Measurements from ENCODE around the gene SNCA. TPM values are rescaled to one million over a fixed set of nuclear protein-coding genes. Genes with fewer than 3 reads are reported as not detected.

SNCA gene
- total RNA-seq, 2 experiments from 2014 or later, result 1.6 to 2.0 TPM

DNA sequence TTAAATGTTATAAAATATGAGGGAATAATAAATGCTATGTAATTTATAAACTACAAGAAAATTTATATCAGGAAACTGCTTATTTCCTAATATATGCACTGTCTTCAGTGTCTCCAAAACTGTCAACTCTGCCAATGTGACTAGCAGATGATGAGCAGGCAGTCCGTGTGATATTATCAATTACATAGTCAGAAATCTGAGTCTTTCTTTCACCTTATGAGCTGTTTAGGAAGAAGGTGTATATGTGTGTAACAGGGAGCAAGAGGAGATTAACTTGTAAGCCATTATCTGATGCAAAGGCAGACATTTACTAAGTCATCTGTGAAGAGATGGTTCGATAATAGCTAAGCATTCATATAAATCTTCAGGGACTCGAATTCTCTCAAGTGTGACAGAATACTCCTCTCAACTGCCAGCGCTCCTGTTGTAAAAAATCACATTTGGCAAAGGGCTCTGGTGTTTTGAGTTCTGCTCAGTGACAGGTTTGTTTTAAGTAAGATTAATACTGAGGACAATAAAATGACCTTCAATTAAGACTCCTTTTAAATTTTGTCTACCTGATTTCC lies 79.7 kb downstream of the SNCA start:
- peaks cover 5% of the 10 kb centered on the region for H3K27me3 Mint-ChIP-seq
- H3K9me3 Mint-ChIP-seq (ENCODE audit: low read depth), result no peaks in the 10 kb centered on the region
- H3K4me3 Mint-ChIP-seq, result no peak overlapping the region
- H3K27ac Mint-ChIP-seq, result no peak overlapping the region
- CTCF ChIA-PET, result interaction anchor here (0.8 kb wide), 2 partner anchors 145 to 914 kb away, joined by 3 read pairs; no protein-coding TSS in a partner anchor
- no peaks in the 10 kb centered on the region for H3K36me3 Mint-ChIP-seq
- no peaks in the 10 kb centered on the region for H3K4me1 Mint-ChIP-seq
- ATAC-seq, result no peak
- no peak for DNase-seq

- H3K9me3 Mint-ChIP-seq (ENCODE audit: low read depth), result no peaks in the 10 kb centered on the region
- H3K27ac Mint-ChIP-seq, result no peak overlapping the region
- DNase-seq, result no peak
- CTCF ChIA-PET, result no interaction called here
- H3K4me1 Mint-ChIP-seq, result no peaks in the 10 kb centered on the region
- H3K36me3 Mint-ChIP-seq, result no peaks in the 10 kb centered on the region
- ATAC-seq, result no peak
- H3K27me3 Mint-ChIP-seq, result peaks cover 3% of the 10 kb centered on the region
- no peak overlapping the region for H3K4me3 Mint-ChIP-seq
Observed at GRCh38 chr4:89755220-89755619, 81.7 kb downstream of the SNCA start.

DNA sequence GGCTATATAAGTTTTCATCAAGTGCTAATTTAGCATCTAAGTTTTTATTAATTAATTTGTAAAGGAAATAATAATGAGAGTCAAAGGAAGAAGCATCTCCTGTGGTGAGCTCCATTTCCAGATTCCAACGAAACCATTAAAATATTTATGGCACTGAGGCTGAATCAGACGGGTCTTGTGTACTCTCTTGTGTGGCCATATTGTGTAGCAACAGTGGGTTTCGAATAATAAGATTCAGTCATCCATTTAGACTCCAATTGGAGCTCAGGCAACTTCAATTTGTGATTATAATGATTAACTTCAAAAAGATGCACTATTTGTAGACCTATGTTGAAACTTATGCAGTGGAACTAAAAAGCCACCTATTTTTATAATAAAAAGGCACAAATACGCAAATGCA lies 82.4 kb downstream of the SNCA start:
- H3K4me3 Mint-ChIP-seq, result no peak overlapping the region
- no peaks in the 10 kb centered on the region for H3K4me1 Mint-ChIP-seq
- no peak overlapping the region for H3K27ac Mint-ChIP-seq
- no peaks in the 10 kb centered on the region for H3K36me3 Mint-ChIP-seq
- H3K9me3 Mint-ChIP-seq (ENCODE audit: low read depth), result no peaks in the 10 kb centered on the region
- DNase-seq, result no peak
- H3K27me3 Mint-ChIP-seq, result no peaks in the 10 kb centered on the region
- CTCF ChIA-PET, result no interaction called here
- ATAC-seq, result no peak

DNA sequence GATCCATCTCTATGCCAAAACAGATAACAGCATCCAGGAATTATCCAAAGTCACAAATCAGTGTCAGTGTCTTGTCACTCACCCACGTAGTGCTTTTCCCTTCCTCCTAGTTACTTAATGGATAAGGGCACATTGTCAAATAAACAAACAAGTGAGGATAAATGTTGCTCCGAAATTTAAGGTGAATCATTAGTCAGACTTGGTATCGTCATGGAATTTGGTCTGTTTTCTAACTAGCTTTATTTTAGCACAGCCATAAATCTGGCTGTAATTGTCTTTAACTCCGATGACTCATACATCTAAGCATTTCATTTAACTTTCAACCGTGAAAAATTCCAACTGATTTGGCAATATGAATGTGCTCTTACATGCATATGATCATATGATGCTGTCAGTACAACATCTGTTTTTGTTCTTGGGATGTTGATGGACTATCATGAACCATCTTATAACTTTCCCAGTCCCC lies 83.3 kb downstream of the SNCA start:
- H3K27ac Mint-ChIP-seq, result no peak overlapping the region
- H3K4me1 Mint-ChIP-seq, result no peaks in the 10 kb centered on the region
- DNase-seq (no peak), ATAC-seq (no peak)
- no peaks in the 10 kb centered on the region for H3K36me3 Mint-ChIP-seq
- H3K27me3 Mint-ChIP-seq, result no peaks in the 10 kb centered on the region
- H3K4me3 Mint-ChIP-seq, result no peak overlapping the region
- no peaks in the 10 kb centered on the region for H3K9me3 Mint-ChIP-seq (ENCODE audit: low read depth)
- CTCF ChIA-PET, result no interaction called here

DNA sequence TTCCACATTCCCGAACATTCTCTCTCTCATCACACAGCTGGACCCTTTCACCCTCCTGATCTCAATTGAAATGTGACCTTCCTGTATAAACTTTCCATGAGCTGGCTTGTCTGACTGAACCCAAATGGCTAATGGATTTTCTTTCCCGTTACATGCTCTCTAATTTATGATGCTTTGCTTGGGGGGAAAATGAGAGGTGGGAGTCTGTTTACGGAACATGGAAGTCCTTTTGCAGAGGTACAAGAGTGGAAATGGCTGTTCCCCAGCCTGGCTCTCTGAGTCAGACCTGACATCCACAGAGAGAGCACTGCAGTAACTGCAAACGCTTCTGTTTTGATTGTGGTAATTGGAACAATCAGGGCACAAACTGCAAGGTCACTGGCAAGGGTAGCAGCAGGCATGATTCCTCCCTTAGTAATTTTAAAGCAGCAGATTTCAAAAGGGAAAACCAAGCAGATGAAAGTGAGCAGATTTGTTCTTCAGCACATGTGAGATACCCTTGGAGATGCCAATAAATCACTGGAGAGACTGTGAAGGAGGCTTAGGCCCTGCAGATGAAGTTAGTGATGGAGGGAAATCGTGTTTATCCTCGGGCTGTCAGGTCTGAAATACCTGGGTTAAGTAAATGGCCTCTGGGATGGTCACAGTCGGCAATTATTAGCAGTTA lies 83.9 kb downstream of the SNCA start:
- H3K4me3 Mint-ChIP-seq, result no peak overlapping the region
- no peaks in the 10 kb centered on the region for H3K9me3 Mint-ChIP-seq (ENCODE audit: low read depth)
- ATAC-seq (no peak), DNase-seq (no peak)
- CTCF ChIA-PET, result no interaction called here
- H3K27me3 Mint-ChIP-seq, result no peaks in the 10 kb centered on the region
- no peaks in the 10 kb centered on the region for H3K36me3 Mint-ChIP-seq
- no peaks in the 10 kb centered on the region for H3K4me1 Mint-ChIP-seq
- no peak overlapping the region for H3K27ac Mint-ChIP-seq

DNA sequence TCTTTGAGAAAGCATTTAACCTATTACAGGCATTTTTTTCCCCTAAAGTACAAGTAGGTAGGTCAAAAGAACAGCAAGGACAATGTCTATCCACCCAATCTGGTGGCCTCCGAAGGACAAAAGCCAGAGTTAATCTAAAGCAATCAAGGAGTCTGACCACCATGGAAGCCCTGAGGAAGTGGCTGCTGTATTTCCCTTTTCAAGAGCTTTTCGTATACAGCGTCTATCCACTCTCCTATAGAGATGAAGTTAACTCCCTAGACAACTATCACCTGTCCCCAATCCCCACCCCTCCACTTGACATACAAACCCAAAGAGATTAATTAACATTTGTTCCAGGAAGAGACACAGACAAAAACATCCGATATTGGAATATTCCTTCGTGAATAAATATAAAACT lies 85.5 kb downstream of the SNCA start:
- CTCF ChIA-PET, result no interaction called here
- no peak overlapping the region for H3K27ac Mint-ChIP-seq
- H3K4me3 Mint-ChIP-seq, result no peak overlapping the region
- H3K36me3 Mint-ChIP-seq, result no peaks in the 10 kb centered on the region
- no peaks in the 10 kb centered on the region for H3K27me3 Mint-ChIP-seq
- H3K4me1 Mint-ChIP-seq, result no peaks in the 10 kb centered on the region
- ATAC-seq (no peak), DNase-seq (no peak)
- H3K9me3 Mint-ChIP-seq (ENCODE audit: low read depth), result no peaks in the 10 kb centered on the region

- ATAC-seq (no peak), DNase-seq (no peak)
- Mint-ChIP-seq H3K4me3 (no peak overlapping the region), H3K9me3 (ENCODE audit: low read depth) (no peaks in the 10 kb centered on the region), H3K27ac (no peak overlapping the region), H3K27me3 (peaks cover 4% of the 10 kb centered on the region), H3K36me3 (no peaks in the 10 kb centered on the region), H3K4me1 (no peaks in the 10 kb centered on the region)
- CTCF ChIA-PET, result interaction anchor here (1.1 kb wide), 1 partner anchor 9 kb away, joined by 3 read pairs; no protein-coding TSS in a partner anchor
Observed at GRCh38 chr4:89746377-89746776, 90.6 kb downstream of the SNCA start.

DNA sequence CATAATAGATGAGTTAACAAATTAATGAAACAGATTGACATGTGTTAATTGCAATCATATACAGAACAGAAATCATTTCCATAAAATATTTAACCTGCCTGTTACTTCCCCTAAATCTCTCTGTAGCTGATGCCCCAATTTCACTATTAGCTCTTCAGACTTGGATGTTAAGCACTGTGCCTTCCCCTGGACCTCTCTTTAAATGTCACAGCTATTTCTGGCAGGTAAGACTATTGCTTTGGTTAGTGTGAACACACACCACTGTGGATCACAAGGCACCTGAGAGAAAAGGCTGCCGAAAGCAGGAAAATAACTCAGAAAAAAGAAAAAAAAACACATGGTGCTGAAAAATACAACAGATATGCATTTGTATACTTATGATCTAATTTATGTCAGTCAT lies 91.3 kb downstream of the SNCA start:
- no peaks in the 10 kb centered on the region for H3K9me3 Mint-ChIP-seq (ENCODE audit: low read depth)
- CTCF ChIA-PET, result interaction anchor here (1.1 kb wide), 1 partner anchor 8 kb away, joined by 3 read pairs; no protein-coding TSS in a partner anchor

DNA sequence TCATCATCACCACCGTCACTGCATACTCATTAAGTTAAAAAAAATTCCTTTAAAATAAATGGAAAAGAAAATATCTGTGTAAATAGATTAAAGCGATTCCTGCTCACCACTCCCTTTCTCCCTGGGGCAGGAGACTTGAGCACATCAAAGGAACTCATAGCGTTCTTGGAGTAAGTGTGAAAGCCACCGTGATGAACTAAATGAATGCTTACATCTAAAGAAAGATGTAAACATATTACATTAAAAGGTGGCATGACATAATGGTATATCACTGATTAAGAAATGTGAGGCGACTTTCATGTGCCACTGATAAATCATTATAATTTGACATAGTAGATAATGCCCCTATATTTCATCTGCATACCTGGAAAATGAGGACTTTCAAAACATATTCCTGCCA lies 92.0 kb downstream of the SNCA start:
- CTCF ChIA-PET, result no interaction called here
- no peaks in the 10 kb centered on the region for H3K36me3 Mint-ChIP-seq

More for the DNA sequence above, 91.3 kb downstream of the SNCA start:
- Mint-ChIP-seq H3K36me3 (no peaks in the 10 kb centered on the region), H3K4me3 (no peak overlapping the region), H3K27ac (no peak overlapping the region), H3K4me1 (no peaks in the 10 kb centered on the region), H3K27me3 (peaks cover 4% of the 10 kb centered on the region)
- DNase-seq (no peak), ATAC-seq (no peak)

DNA sequence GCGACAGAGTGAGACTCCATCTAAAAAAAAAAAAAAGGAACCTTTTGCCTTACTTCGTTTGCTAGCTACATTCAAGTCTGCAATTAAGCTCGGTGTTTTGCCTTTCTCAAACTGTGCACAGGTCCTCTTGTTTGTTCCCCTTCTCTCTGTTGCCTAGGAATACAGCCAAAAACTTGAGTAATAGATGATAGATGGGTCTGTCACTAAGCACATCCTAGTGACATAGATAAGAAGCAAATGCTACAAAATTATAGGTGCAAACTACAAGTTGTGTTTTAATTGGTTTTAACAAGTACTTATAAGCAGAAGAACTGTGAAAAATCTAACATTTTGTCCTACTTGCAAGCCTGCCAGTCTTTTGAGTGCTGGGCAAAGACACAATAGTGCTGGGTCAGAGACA lies 95.2 kb downstream of the SNCA start:
- H3K9me3 Mint-ChIP-seq (ENCODE audit: low read depth), result no peaks in the 10 kb centered on the region
- DNase-seq (no peak), ATAC-seq (no peak)
- H3K27me3 Mint-ChIP-seq, result peaks cover 4% of the 10 kb centered on the region
- H3K27ac Mint-ChIP-seq, result no peak overlapping the region
- H3K4me3 Mint-ChIP-seq, result no peak overlapping the region
- CTCF ChIA-PET, result no interaction called here
- H3K36me3 Mint-ChIP-seq, result no peaks in the 10 kb centered on the region
- no peaks in the 10 kb centered on the region for H3K4me1 Mint-ChIP-seq

More for the DNA sequence above, 92.0 kb downstream of the SNCA start:
- no peaks in the 10 kb centered on the region for H3K9me3 Mint-ChIP-seq (ENCODE audit: low read depth)
- no peak for DNase-seq
- no peak for ATAC-seq
- H3K4me1 Mint-ChIP-seq, result no peaks in the 10 kb centered on the region
- H3K27ac Mint-ChIP-seq, result no peak overlapping the region
- peaks cover 4% of the 10 kb centered on the region for H3K27me3 Mint-ChIP-seq
- no peak overlapping the region for H3K4me3 Mint-ChIP-seq

- H3K4me3 Mint-ChIP-seq, result no peak overlapping the region
- H3K27ac Mint-ChIP-seq, result no peak overlapping the region
- DNase-seq, result no peak
- H3K36me3 Mint-ChIP-seq, result no peaks in the 10 kb centered on the region
- no peaks in the 10 kb centered on the region for H3K4me1 Mint-ChIP-seq
- H3K9me3 Mint-ChIP-seq (ENCODE audit: low read depth), result no peaks in the 10 kb centered on the region
- CTCF ChIA-PET, result no interaction called here
- no peak for ATAC-seq
- H3K27me3 Mint-ChIP-seq, result peaks cover 7% of the 10 kb centered on the region
Observed at GRCh38 chr4:89739311-89739988, 97.5 kb downstream of the SNCA start.

- Mint-ChIP-seq H3K4me1 (no peaks in the 10 kb centered on the region), H3K36me3 (no peaks in the 10 kb centered on the region), H3K9me3 (ENCODE audit: low read depth) (no peaks in the 10 kb centered on the region), H3K27ac (no peak overlapping the region), H3K4me3 (no peak overlapping the region), H3K27me3 (peaks cover 6% of the 10 kb centered on the region)
- ATAC-seq (no peak), DNase-seq (no peak)
- CTCF ChIA-PET, result interaction anchor here (0.7 kb wide), 1 partner anchor 8 kb away, joined by 3 read pairs; no protein-coding TSS in a partner anchor
Observed at GRCh38 chr4:89737888-89738287, 99.1 kb downstream of the SNCA start.

DNA sequence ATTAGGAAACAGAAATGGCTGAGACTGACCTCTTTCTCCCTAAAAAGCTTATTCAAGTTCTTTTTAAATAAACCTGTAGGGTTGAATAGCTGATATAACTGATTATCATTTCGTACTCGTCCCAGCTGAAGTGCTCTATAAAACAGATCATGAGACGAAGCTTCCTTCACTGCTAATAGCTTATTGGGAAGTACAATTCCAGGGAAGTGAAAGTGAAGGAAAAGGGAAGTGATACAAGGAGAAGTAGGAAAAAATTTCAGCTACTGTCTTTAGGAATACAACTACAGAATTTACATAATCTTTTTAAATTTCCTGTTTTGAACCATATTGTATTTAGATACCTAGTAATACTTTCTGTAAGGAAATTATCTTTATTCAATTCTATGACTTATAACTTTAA lies 103.0 kb downstream of the SNCA start:
- CTCF ChIA-PET, result no interaction called here
- H3K4me3 Mint-ChIP-seq, result no peak overlapping the region
- H3K4me1 Mint-ChIP-seq, result no peaks in the 10 kb centered on the region
- peaks cover 6% of the 10 kb centered on the region for H3K27me3 Mint-ChIP-seq
- no peak for ATAC-seq
- H3K36me3 Mint-ChIP-seq, result no peaks in the 10 kb centered on the region
- H3K27ac Mint-ChIP-seq, result no peak overlapping the region
- DNase-seq, result no peak
- H3K9me3 Mint-ChIP-seq (ENCODE audit: low read depth), result no peaks in the 10 kb centered on the region

DNA sequence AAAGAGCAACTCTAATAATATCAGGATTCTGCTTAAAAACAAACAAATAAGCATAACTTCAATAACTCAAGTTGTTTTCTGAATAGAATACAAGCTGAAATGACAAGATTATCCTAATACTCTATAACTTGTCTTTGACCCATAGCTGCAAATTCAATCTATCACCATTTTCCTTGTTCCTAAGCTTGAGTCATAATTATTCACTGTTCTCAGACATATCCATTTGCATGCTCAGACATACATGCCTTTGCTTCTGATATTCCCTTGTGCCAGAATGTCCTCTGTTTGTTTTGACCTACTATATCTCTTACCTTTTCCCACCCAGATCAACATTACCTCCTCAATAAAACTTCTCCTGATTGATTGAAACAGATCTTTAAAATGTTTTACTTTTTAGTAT lies 109.7 kb downstream of the SNCA start:
- DNase-seq, result no peak
- H3K9me3 Mint-ChIP-seq (ENCODE audit: low read depth), result no peaks in the 10 kb centered on the region
- H3K27ac Mint-ChIP-seq, result no peak overlapping the region
- H3K4me3 Mint-ChIP-seq, result no peak overlapping the region
- ATAC-seq, result no peak
- no peaks in the 10 kb centered on the region for H3K4me1 Mint-ChIP-seq
- CTCF ChIA-PET, result no interaction called here
- H3K36me3 Mint-ChIP-seq, result no peaks in the 10 kb centered on the region
- no peaks in the 10 kb centered on the region for H3K27me3 Mint-ChIP-seq
